Fibroblast of lung (primary cell): ENCODE data around the gene KATNAL2. TPM values are rescaled to one million over a fixed set of nuclear protein-coding genes. Genes with fewer than 3 reads are reported as not detected.

Source experiments
- DNase-seq, 2 donors: peaks; one replicate each; pipeline versions ENCODE4 v3.0.0 to v3.0.0-alpha.2; 2010; ENCODE audit warnings: low read depth in 2 of 2
- H2AFZ ChIP-seq: 2 replicates; pipeline ENCODE4 v1.5.1; 2012; ENCODE audit warnings: low read length, control low read depth, inconsistent platforms
- H3K27ac ChIP-seq: 2 replicates; pipeline ENCODE4 v1.5.1; 2011; ENCODE audit warnings: low read length, control low read depth; ENCODE audit not compliant: insufficient read depth
- H3K27me3 ChIP-seq: 2 replicates; pipeline ENCODE4 v1.5.1; 2011; ENCODE audit warnings: mild to moderate bottlenecking, low read length; ENCODE audit not compliant: control insufficient read depth, insufficient read depth
- H3K36me3 ChIP-seq: 2 replicates; pipeline ENCODE4 v1.5.1; 2011; ENCODE audit warnings: low read length; ENCODE audit not compliant: control insufficient read depth, insufficient read depth
- H3K4me1 ChIP-seq: 2 replicates; pipeline ENCODE4 v1.5.1; 2011; ENCODE audit warnings: low read length; ENCODE audit not compliant: control insufficient read depth, insufficient read depth; ENCODE audit errors: extremely low read depth
- H3K4me2 ChIP-seq: 2 replicates; pipeline ENCODE4 v1.5.1; 2011; ENCODE audit warnings: low read length, control low read depth; ENCODE audit not compliant: insufficient read depth; ENCODE audit errors: extremely low read depth
- H3K4me3 ChIP-seq, 4 experiments: fragments of 200-600 bp in 1 of 4; sonication (generic) in 1 of 4; replicated peaks in 1 of 4; 2 replicates each; pipeline ENCODE4 v1.5.1; 2011 to 2016; ENCODE audit warnings: low read length in 4 of 4, low read depth in 3 of 4, mild to moderate bottlenecking in 3 of 4, control low read depth in 2 of 4, inconsistent platforms in 1 of 4, mixed read lengths in 1 of 4; ENCODE audit not compliant: insufficient read depth in 1 of 4; ENCODE audit errors: control extremely low read depth in 1 of 4
- H3K79me2 ChIP-seq: 2 replicates; pipeline ENCODE4 v1.5.1; 2012; ENCODE audit warnings: mild to moderate bottlenecking, low read length, inconsistent platforms; ENCODE audit not compliant: control insufficient read depth, insufficient read depth
- H3K9ac ChIP-seq: 2 replicates; pipeline ENCODE4 v1.5.1; 2011; ENCODE audit warnings: mild to moderate bottlenecking, low read length, control low read depth; ENCODE audit not compliant: insufficient read depth
- H3K9me3 ChIP-seq: 2 replicates; pipeline ENCODE4 v1.5.1; 2012; ENCODE audit warnings: low read depth, low read length; ENCODE audit not compliant: control insufficient read depth, insufficient read depth
- H4K20me1 ChIP-seq: 2 replicates; pipeline ENCODE4 v1.5.1; 2011; ENCODE audit warnings: low read length; ENCODE audit not compliant: control insufficient read depth, insufficient read depth; ENCODE audit errors: extremely low read depth
- CTCF ChIP-seq, 2 donors: IDR thresholded peaks in 1 of 2; conservative IDR thresholded peaks in 1 of 2; 1 replicate in 1 of 2; 2 replicates in 1 of 2; pipeline ENCODE4 v1.5.1; 2011 to 2012; ENCODE audit warnings: low read length in 2 of 2, control low read depth in 1 of 2, inconsistent platforms in 1 of 2, low read depth in 1 of 2, mild to moderate bottlenecking in 1 of 2
- EZH2 ChIP-seq: IDR thresholded peaks from 2 replicates; pipeline ENCODE4 v1.5.1; 2012; ENCODE audit warnings: low read length, control low read depth, mild to moderate bottlenecking; ENCODE audit errors: missing control alignments
- polyA plus RNA-seq, 2 donors: library from polyadenylated mRNA; depleted of rRNA in 1 of 2; stranded (reverse) in 1 of 2; unstranded in 1 of 2; fragments of >200 nt; gene quantifications; 2 replicates each; pipeline ENCODE4 v1.2.1, GENCODE V29; 2011 to 2012; ENCODE audit warnings: missing spikeins in 1 of 2
- total RNA-seq: library from RNA; depleted of rRNA; stranded (reverse); fragments of >200 nt; gene quantifications from 2 replicates; pipeline ENCODE4 v1.2.1, GENCODE V29; 2014

The KATNAL2 gene
- total and polyA plus RNA-seq, 2 donors (not counting 1 experiment from before 2014, with no cell fraction given), result 1.8 to 3.8 TPM

GRCh38 chr18:47141289-47141688 is 223.9 kb downstream of the KATNAL2 start:
- peaks cover 34% of the 10 kb centered on the region for H3K79me2 ChIP-seq
- no peak overlapping the region for H3K9ac ChIP-seq
- no peaks in the 10 kb centered on the region for H3K9me3 ChIP-seq
- TF ChIP-seq EZH2, result no peak
- TF ChIP-seq CTCF (conservative IDR thresholded peaks at IDR 0.05 in 1 of 2, IDR thresholded peaks at IDR 0.05 in 1 of 2; ENCODE audit: low read depth in 1 of 2, low read length in 2 of 2), result no peak
- H3K4me2 ChIP-seq, result no peak overlapping the region
- no peaks in the 10 kb centered on the region for H3K36me3 ChIP-seq
- no peak overlapping the region for H2AFZ ChIP-seq
- no peak for DNase-seq
- no peaks in the 10 kb centered on the region for H4K20me1 ChIP-seq
- no peaks in the 10 kb centered on the region for H3K27me3 ChIP-seq
- no peak overlapping the region for H3K4me3 ChIP-seq
- no peak overlapping the region for H3K27ac ChIP-seq
- no peaks in the 10 kb centered on the region for H3K4me1 ChIP-seq

- Histone ChIP-seq H3K27me3 (no peaks in the 10 kb centered on the region), H4K20me1 (no peaks in the 10 kb centered on the region), H3K4me3 (no peak overlapping the region), H3K9ac (no peak overlapping the region), H3K27ac (no peak overlapping the region), H3K4me2 (no peak overlapping the region), H2AFZ (no peak overlapping the region), H3K36me3 (no peaks in the 10 kb centered on the region), H3K79me2 (peaks cover 44% of the 10 kb centered on the region), H3K4me1 (no peaks in the 10 kb centered on the region), H3K9me3 (no peaks in the 10 kb centered on the region)
- no peak for TF ChIP-seq CTCF (conservative IDR thresholded peaks at IDR 0.05 in 1 of 2, IDR thresholded peaks at IDR 0.05 in 1 of 2; ENCODE audit: low read depth in 1 of 2, low read length in 2 of 2)
- no peak for TF ChIP-seq EZH2
- no peak for DNase-seq
These were observed 225.8 kb downstream of the KATNAL2 start for GRCh38 chr18:47143153-47143552.

GRCh38 chr18:47143899-47144485 is 226.6 kb downstream of the KATNAL2 start:
- Histone ChIP-seq H2AFZ (no peak overlapping the region), H3K9me3 (no peaks in the 10 kb centered on the region), H3K79me2 (peaks cover 47% of the 10 kb centered on the region), H3K4me3 (no peak overlapping the region), H3K9ac (no peak overlapping the region), H4K20me1 (no peaks in the 10 kb centered on the region), H3K27me3 (no peaks in the 10 kb centered on the region), H3K4me1 (no peaks in the 10 kb centered on the region), H3K27ac (no peak overlapping the region), H3K36me3 (no peaks in the 10 kb centered on the region), H3K4me2 (no peak overlapping the region)
- no peak for TF ChIP-seq EZH2
- no peak for TF ChIP-seq CTCF (conservative IDR thresholded peaks at IDR 0.05 in 1 of 2, IDR thresholded peaks at IDR 0.05 in 1 of 2; ENCODE audit: low read depth in 1 of 2, low read length in 2 of 2)
- no peak for DNase-seq
